CD8-positive, alpha-beta memory T cell (primary cell): Measurements from ENCODE around the gene UBA1. TPM values are rescaled to one million over a fixed set of nuclear protein-coding genes. Genes with fewer than 3 reads are reported as not detected.

Experiments
- CTCF ChIA-PET: fragments of 350-600 bp; sonication (Branson Sonifier 250); formaldehyde crosslinking; loops from one replicate; lab custom pipeline; 2021; ENCODE audit warnings: antibody characterized with exemption; lab: Charles Lee
- POLR2A ChIA-PET: fragments of 350-600 bp; sonication (Branson Sonifier 250); formaldehyde crosslinking; loops from one replicate; lab custom pipeline; 2021; ENCODE audit warnings: antibody characterized with exemption; lab: Charles Lee
- DNase-seq, 5 donors: peaks; one replicate each; pipeline versions ENCODE4 v3.0.0 to v3.0.0-alpha.2; 2020 to 2022; ENCODE audit warnings: mixed read lengths in 1 of 5
- H3K27ac ChIP-seq: one replicate; pipeline ENCODE4 v1.7.0; 2013; ENCODE audit warnings: low read depth, mild to moderate bottlenecking, low read length, moderate library complexity
- H3K27me3 ChIP-seq: 2 replicates; pipeline ENCODE4 v1.7.0; 2013; ENCODE audit warnings: low read length, mild to moderate bottlenecking; ENCODE audit not compliant: insufficient read depth, poor library complexity, severe bottlenecking
- H3K36me3 ChIP-seq: 2 replicates; pipeline ENCODE4 v1.7.0; 2013; ENCODE audit warnings: mild to moderate bottlenecking, low read length, moderate library complexity; ENCODE audit not compliant: insufficient read depth
- H3K4me1 ChIP-seq: 2 replicates; pipeline ENCODE4 v1.7.0; 2013; ENCODE audit warnings: mild to moderate bottlenecking, low read length, moderate library complexity; ENCODE audit not compliant: insufficient read depth
- H3K4me3 ChIP-seq: 2 replicates; pipeline ENCODE4 v1.7.0; 2013; ENCODE audit warnings: mild to moderate bottlenecking, low read length
- H3K9me3 ChIP-seq: 2 replicates; pipeline ENCODE4 v1.7.0; 2013; ENCODE audit warnings: mild to moderate bottlenecking, low read length
- H3K27ac Mint-ChIP-seq, 8 donors: one replicate each; pipeline ENCODE4 v1.8.0; 2020 to 2021; ENCODE audit warnings: mixed read lengths in 8 of 8, mild to moderate bottlenecking in 6 of 8, inconsistent platforms in 3 of 8, moderate library complexity in 3 of 8
- H3K27me3 Mint-ChIP-seq, 2 donors: one replicate each; pipeline ENCODE4 v1.8.0; 2020 to 2021; ENCODE audit warnings: mixed read lengths in 2 of 2, mild to moderate bottlenecking in 1 of 2, moderate library complexity in 1 of 2
- H3K36me3 Mint-ChIP-seq, 3 donors: one replicate each; pipeline ENCODE4 v1.8.0; 2020 to 2021; ENCODE audit warnings: mixed read lengths in 3 of 3, inconsistent platforms in 1 of 3, mild to moderate bottlenecking in 1 of 3
- H3K4me1 Mint-ChIP-seq, 3 donors: one replicate each; pipeline ENCODE4 v1.8.0; 2020 to 2021; ENCODE audit warnings: mixed read lengths in 3 of 3, inconsistent platforms in 1 of 3, mild to moderate bottlenecking in 1 of 3
- H3K4me3 Mint-ChIP-seq, 7 donors: one replicate each; pipeline ENCODE4 v1.8.0; 2020 to 2021; ENCODE audit warnings: mixed read lengths in 7 of 7, mild to moderate bottlenecking in 6 of 7, moderate library complexity in 4 of 7, inconsistent platforms in 2 of 7
- H3K9me3 Mint-ChIP-seq, 5 donors: one replicate each; pipeline ENCODE4 v1.8.0; 2020 to 2022; ENCODE audit warnings: mixed read lengths in 5 of 5, mild to moderate bottlenecking in 3 of 5, moderate library complexity in 2 of 5, inconsistent platforms in 1 of 5
- polyA plus RNA-seq: library from polyadenylated mRNA; unstranded; fragments of 300-500 nt; fragmentation: Illumina TruSeq; gene quantifications from one replicate; pipeline ENCODE4 v1.2.3, GENCODE V29; 2021
- total RNA-seq, 2 experiments: library from RNA; stranded (reverse); gene quantifications; one replicate each; pipeline ENCODE4 v1.2.3, GENCODE V29; 2021

The UBA1 gene
- total and polyA plus RNA-seq, 3 experiments from 2014 or later, result 178 to 234 (median 225) TPM

DNA sequence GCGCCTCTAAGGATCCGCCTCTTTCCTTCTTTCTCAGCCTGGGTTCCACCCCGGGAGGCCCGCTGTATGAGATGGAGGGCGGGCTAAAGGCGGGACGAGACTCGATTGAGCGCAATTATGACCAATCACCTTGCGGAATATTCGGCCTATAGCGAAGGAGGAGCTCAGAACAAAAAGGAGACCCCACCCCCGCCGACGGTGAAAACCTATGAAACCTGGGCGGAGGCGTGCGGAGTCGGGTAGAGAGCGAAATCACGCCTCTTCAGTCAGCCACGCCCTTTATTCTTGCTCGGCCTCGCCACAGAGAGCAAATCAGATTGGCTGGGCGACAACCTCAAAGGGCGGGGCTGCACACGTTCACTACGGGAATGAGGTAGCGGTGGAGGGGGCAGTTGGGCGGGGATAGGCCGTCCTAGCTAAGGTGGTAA lies 24.2 kb downstream of the UBA1 start:
- CTCF ChIA-PET, result interaction anchor here (0.9 to 1.3 kb wide), 4 partner anchors 27 to 306 kb away, joined by 3 to 4 read pairs (median 3); no protein-coding TSS in a partner anchor
- H3K4me3 ChIP-seq, result peak overlapping the region; percentile 78
- POLR2A ChIA-PET, result interaction anchor here (0.6 to 2.8 kb wide), 10 partner anchors 11 to 433 kb away, joined by 3 to 65 read pairs (median 4); partner anchors contain the start of genes NDUFB11, RBM10 and USP11

GRCh38 chrX:47218280-47218919 lies 24.8 kb downstream of the UBA1 start, which contains the start of gene CDK16:
Gene CDK16, plus strand, starts transcription at chrX:47218681. Its CDS starts 4,877 bp downstream, at chrX:47223558.
- peak; percentile 55 to 91 (median 85) for DNase-seq
- H3K36me3 ChIP-seq, result peaks cover 13% of the 10 kb centered on the region
- peaks cover 0 to 2% of the 10 kb centered on the region in 2 donors for H3K27me3 Mint-ChIP-seq
- peak within 1 kb of the TSS; percentile 96 to 100 (median 99) for H3K27ac Mint-ChIP-seq
- H3K36me3 Mint-ChIP-seq, result peaks cover 4 to 51% (median 8%) of the 10 kb centered on the region in 3 donors
- peak within 1 kb of the TSS; percentile 93 for H3K27ac ChIP-seq
- H3K9me3 Mint-ChIP-seq, result no peaks in the 10 kb centered on the region
- CTCF ChIA-PET, result interaction anchor here (0.9 to 1.3 kb wide), 3 partner anchors 27 to 167 kb away, joined by 3 to 4 read pairs (median 3); no protein-coding TSS in a partner anchor
- H3K4me3 ChIP-seq, result peak within 1 kb of the TSS; percentile 78
- peaks cover 20% of the 10 kb centered on the region for H3K4me1 ChIP-seq
- H3K27me3 ChIP-seq, result no peaks in the 10 kb centered on the region
- peak within 1 kb of the TSS; percentile 91 to 97 (median 96) for H3K4me3 Mint-ChIP-seq
- POLR2A ChIA-PET, result interaction anchor here (0.9 to 2.8 kb wide), 9 partner anchors 10 to 166 kb away, joined by 3 to 65 read pairs (median 4); partner anchors contain the start of genes NDUFB11, RBM10 and USP11
- H3K9me3 ChIP-seq, result no peaks in the 10 kb centered on the region
- peaks cover 37 to 48% (median 37%) of the 10 kb centered on the region in 3 donors for H3K4me1 Mint-ChIP-seq

More for the DNA sequence above, 24.2 kb downstream of the UBA1 start:
- peaks cover 13% of the 10 kb centered on the region for H3K36me3 ChIP-seq
- Mint-ChIP-seq H3K36me3 (peaks cover 7 to 52% (median 11%) of the 10 kb centered on the region in 3 donors), H3K4me1 (peaks cover 37 to 48% (median 37%) of the 10 kb centered on the region in 3 donors), H3K27me3 (peaks cover 0 to 2% of the 10 kb centered on the region in 2 donors), H3K4me3 (peak overlapping the region; percentile 89 to 97 (median 96)), H3K27ac (peak overlapping the region; percentile 96 to 100 (median 99)), H3K9me3 (no peaks in the 10 kb centered on the region)
- no peaks in the 10 kb centered on the region for H3K27me3 ChIP-seq
- H3K9me3 ChIP-seq, result no peaks in the 10 kb centered on the region
- H3K27ac ChIP-seq, result peak overlapping the region; percentile 93
- H3K4me1 ChIP-seq, result peaks cover 20% of the 10 kb centered on the region
- peak; percentile 90 to 100 (median 98) for DNase-seq

DNA sequence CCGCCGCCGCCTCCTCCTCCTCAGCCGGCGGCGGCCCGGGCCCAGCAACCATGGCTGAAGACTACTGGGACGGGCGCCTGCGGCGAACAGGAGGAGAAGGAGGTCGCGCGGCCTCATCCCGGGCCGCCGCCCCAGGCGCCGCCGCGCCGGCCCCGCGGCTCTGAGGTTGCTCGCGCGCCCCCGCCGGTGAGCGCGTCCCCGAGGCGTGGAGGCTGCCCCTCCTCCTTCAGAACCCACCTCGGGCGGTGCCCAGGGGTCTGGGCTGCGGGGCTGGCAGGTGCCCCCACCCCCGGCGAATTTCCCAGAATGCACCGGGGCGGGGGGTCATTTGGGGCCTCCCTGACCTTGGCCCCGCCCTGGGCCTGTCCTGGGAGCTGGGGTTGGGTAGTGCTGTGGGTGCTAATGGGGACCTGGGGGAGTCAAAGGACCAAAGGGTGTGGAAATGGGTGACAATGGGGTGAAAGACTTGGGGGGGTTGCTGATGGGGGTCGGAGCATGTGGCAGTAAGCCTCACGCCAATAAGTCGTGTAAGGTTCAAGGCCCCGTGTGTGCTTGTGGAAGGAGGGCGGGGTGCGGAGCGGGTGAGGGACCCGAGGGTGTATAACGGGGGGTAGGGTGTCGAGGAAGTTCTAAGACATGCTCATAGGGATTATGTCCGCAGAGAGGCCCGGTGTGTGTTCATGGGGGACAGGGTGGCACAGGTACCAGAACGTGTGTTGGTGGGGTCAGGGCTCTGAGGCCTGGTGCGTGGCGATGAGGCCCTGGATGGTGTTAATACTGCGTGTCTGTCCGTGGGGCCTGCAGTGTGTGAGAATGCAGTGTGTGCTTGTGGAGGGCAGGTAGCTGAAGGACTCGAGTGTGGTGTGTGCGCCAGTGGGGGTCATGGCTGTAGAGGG lies 25.5 kb downstream of the UBA1 start:
- H3K36me3 ChIP-seq, result peaks cover 14% of the 10 kb centered on the region
- peak overlapping the region; percentile 78 for H3K4me3 ChIP-seq
- no peaks in the 10 kb centered on the region for H3K27me3 ChIP-seq
- Mint-ChIP-seq H3K9me3 (no peaks in the 10 kb centered on the region), H3K27me3 (peaks cover 0 to 4% of the 10 kb centered on the region in 2 donors), H3K27ac (peak overlapping the region; percentile 88 to 97 (median 92)), H3K4me1 (peaks cover 37 to 48% (median 37%) of the 10 kb centered on the region in 3 donors), H3K4me3 (peak overlapping the region; percentile 91 to 97 (median 95)), H3K36me3 (peaks cover 4 to 52% (median 5%) of the 10 kb centered on the region in 3 donors)
- CTCF ChIA-PET, result no interaction called here
- POLR2A ChIA-PET, result interaction anchor here (1.4 to 2.8 kb wide), 2 partner anchors 14 to 74 kb away, joined by 9 to 65 read pairs; partner anchors contain the start of genes NDUFB11, RBM10 and USP11
- peak overlapping the region; percentile 93 for H3K27ac ChIP-seq
- no peaks in the 10 kb centered on the region for H3K9me3 ChIP-seq
- H3K4me1 ChIP-seq, result peaks cover 20% of the 10 kb centered on the region
- DNase-seq, result peak; percentile 18 to 70 (median 47)

DNA sequence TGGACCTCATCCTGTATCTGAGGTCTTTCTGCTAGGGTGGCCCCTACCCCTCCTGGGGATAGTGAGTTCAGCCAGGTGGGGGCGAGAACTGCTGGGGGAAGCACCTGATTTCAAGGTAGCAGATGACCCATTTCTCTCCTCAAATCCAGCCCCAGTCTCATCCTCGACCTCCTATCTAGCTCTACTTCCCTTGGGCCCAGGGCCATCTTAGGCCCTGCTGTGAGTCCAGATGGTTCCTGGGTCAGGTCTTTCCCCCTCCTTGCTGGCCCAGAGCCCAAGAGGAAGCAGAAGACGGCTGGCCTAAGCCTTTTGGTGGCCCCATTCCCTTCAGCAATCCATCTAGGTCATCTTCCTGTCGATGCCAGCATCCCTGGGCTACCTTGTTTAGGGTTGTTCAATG lies 28.1 kb downstream of the UBA1 start:
- Mint-ChIP-seq H3K27ac (peak overlapping the region in 4 of 8 donors; percentile 7 to 39 (median 26)), H3K27me3 (peaks cover 0 to 4% of the 10 kb centered on the region in 2 donors), H3K36me3 (peaks cover 5 to 52% (median 12%) of the 10 kb centered on the region in 3 donors), H3K4me3 (peak overlapping the region in 1 of 7 donors; percentile 93), H3K4me1 (peaks cover 31 to 41% (median 34%) of the 10 kb centered on the region in 3 donors), H3K9me3 (no peaks in the 10 kb centered on the region)
- Histone ChIP-seq H3K36me3 (peaks cover 21% of the 10 kb centered on the region), H3K27ac (no peak overlapping the region), H3K4me3 (no peak overlapping the region), H3K4me1 (peaks cover 19% of the 10 kb centered on the region), H3K27me3 (no peaks in the 10 kb centered on the region), H3K9me3 (no peaks in the 10 kb centered on the region)
- ChIA-PET CTCF (no interaction called here), POLR2A (no interaction called here)
- DNase-seq, result no peak

DNA sequence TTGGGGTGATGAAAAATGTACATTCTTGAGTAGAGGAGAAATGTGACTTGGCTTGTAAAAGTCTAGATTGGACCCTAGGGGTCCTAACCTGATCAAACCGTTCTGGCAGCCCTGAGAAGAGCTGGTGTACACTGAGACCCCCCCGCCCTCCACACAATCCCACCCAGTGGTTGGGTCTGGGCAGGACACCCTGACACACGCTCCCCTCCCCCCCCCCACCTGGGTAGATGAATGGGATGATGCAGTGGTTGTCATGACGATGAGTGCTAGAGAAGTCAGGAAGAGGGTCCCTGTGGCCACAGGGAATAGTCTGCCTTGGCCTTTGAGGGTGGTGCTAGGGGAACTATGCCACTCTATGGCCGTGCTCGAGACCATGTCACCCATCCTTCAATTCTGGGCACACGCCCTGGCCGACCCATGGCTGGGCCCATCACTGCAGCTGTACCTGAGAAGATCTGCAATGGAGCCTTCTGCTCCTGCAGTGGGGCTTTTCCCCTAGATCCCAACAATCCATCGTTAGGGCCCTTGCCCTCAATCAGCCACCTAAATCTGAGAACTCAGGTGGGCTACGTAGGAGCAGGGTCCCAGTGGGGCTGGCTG lies 29.2 kb downstream of the UBA1 start:
- Mint-ChIP-seq H3K4me3 (no peak overlapping the region), H3K36me3 (peaks cover 5 to 58% (median 13%) of the 10 kb centered on the region in 3 donors), H3K9me3 (no peaks in the 10 kb centered on the region), H3K27ac (peak overlapping the region in 1 of 8 donors; percentile 7), H3K4me1 (peaks cover 22 to 32% (median 25%) of the 10 kb centered on the region in 3 donors), H3K27me3 (peaks cover 0 to 4% of the 10 kb centered on the region in 2 donors)
- Histone ChIP-seq H3K9me3 (no peaks in the 10 kb centered on the region), H3K36me3 (peaks cover 21% of the 10 kb centered on the region), H3K4me1 (peaks cover 12% of the 10 kb centered on the region), H3K4me3 (no peak overlapping the region), H3K27ac (no peak overlapping the region), H3K27me3 (no peaks in the 10 kb centered on the region)
- ChIA-PET CTCF (no interaction called here), POLR2A (no interaction called here)
- no peak for DNase-seq

DNA sequence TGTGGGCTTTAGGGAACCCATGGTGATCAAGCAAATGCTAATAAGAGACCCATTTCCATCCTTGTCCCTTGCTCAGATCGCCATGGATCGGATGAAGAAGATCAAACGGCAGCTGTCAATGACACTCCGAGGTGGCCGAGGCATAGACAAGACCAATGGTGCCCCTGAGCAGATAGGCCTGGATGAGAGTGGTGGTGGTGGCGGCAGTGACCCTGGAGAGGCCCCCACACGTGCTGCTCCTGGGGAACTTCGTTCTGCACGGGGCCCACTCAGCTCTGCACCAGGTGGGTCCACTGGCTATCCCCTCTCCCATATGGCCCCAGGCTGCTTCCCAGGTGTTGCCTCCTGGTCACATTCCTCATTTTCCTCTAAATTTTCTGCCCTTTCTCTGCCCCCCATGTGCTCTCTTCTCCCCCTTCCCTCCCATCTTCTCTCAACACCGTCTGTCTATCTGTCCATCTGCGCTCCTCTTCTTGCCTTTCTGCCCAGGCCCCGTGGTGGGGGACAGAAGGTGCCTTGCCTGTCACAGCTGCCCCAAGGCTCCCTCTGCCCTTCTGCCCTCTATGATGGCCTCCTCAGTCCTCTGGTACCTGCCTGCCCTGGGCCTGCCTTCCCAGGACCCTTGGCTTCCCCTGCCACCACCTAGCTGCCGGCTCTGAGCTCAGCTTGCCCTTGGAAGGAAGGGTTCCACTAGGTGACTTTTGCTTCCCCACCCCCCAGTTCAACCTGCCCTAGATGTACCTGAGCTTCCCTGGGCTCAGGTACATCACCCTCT lies 30.0 kb downstream of the UBA1 start:
- H3K9me3 Mint-ChIP-seq, result no peaks in the 10 kb centered on the region
- H3K36me3 Mint-ChIP-seq, result peaks cover 5 to 60% (median 13%) of the 10 kb centered on the region in 3 donors
- DNase-seq, result no peak
- no peak overlapping the region for H3K27ac Mint-ChIP-seq
- POLR2A ChIA-PET, result no interaction called here
- CTCF ChIA-PET, result no interaction called here
- no peaks in the 10 kb centered on the region for H3K27me3 ChIP-seq
- no peak overlapping the region for H3K4me3 ChIP-seq
- no peak overlapping the region for H3K4me3 Mint-ChIP-seq
- peaks cover 21% of the 10 kb centered on the region for H3K36me3 ChIP-seq
- no peak overlapping the region for H3K27ac ChIP-seq
- peaks cover 22 to 32% (median 24%) of the 10 kb centered on the region in 3 donors for H3K4me1 Mint-ChIP-seq
- H3K4me1 ChIP-seq, result peaks cover 12% of the 10 kb centered on the region
- peaks cover 0 to 1% of the 10 kb centered on the region in 2 donors for H3K27me3 Mint-ChIP-seq
- no peaks in the 10 kb centered on the region for H3K9me3 ChIP-seq
